ENCODE results near the gene CCDC88B.

- TF ChIP-seq REST (IDR thresholded peaks at IDR 0.05; ENCODE audit: insufficient read depth in 1 of 2, low read depth in 2 of 2, low read length in 2 of 2) = no peak
- TF ChIP-seq POLR2AphosphoS5 (IDR thresholded peaks at IDR 0.05; ENCODE audit: low read depth, low read length) = no peak
- TF ChIP-seq TAF1 (IDR thresholded peaks at IDR 0.05; ENCODE audit: borderline replicate concordance, insufficient read depth, low read length) = no peak
- TF ChIP-seq SIN3A (IDR thresholded peaks at IDR 0.05; ENCODE audit: borderline replicate concordance, insufficient read depth, low read length) = no peak
- TF ChIP-seq FOXP2 (optimal IDR thresholded peaks at IDR 0.05; ENCODE audit: borderline replicate concordance, extremely low read depth, extremely low read length, insufficient read depth) = no peak
Measured at GRCh38 chr11:64339286-64339685, 718 bp upstream of the CCDC88B start.

Data from PFSK-1 (cell line).